ENCODE results near the gene ITGB4.

Gene ITGB4

DNA sequence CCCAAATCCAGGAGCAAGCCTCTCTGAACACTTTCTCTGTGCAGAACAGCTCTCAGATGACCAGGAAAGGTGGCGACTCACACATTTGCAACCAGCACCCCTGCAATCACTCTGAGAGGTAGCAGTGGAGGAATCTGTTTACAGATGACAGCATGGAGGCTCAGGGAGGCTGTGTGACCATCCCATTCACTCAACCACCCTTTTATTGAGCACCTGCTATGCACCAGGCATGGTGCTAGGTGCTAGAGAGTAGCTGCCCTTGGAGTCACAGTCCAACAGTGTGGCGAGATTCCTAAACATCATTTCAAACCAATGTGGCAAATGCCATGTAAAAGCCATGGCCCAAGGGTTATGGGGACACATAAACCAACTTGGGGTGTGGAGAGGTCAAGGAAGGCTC lies 1.5 kb upstream of the ITGB4 start:
- no peaks in the 10 kb centered on the region for H3K36me3 Mint-ChIP-seq

DNA sequence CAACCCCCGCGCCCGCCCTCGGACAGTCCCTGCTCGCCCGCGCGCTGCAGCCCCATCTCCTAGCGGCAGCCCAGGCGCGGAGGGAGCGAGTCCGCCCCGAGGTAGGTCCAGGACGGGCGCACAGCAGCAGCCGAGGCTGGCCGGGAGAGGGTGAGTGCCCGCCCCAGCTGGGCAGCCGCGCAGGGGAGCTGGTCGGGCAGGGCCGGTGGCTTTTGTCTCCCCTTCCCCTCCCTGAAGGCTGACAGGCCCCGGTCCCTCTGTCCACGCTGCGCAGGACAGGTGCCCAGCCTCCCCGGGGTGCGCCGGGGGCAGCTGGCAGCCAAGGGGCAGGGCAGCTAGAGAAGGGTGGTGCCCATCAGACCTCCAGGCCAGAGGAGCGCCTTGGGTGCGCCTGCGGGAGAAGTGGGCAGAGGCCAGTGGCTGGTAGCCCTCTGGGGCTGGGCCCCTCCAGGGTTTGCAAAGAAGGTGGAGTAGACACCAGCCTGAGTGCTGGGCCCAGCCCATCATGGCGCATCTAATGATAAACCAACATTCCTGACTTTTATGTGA lies 278 bp downstream of the ITGB4 start:
- H3K36me3 Mint-ChIP-seq = no peaks in the 10 kb centered on the region

More for the DNA sequence above, 1.5 kb upstream of the ITGB4 start:
- ATAC-seq = no peak
- peak overlapping the region; percentile 72 for H3K4me3 Mint-ChIP-seq
- H3K27ac Mint-ChIP-seq = no peak overlapping the region
- H3K9me3 Mint-ChIP-seq = no peaks in the 10 kb centered on the region
- peaks cover 8% of the 10 kb centered on the region for H3K4me1 Mint-ChIP-seq
- H3K27me3 Mint-ChIP-seq = peaks cover 35% of the 10 kb centered on the region

DNA sequence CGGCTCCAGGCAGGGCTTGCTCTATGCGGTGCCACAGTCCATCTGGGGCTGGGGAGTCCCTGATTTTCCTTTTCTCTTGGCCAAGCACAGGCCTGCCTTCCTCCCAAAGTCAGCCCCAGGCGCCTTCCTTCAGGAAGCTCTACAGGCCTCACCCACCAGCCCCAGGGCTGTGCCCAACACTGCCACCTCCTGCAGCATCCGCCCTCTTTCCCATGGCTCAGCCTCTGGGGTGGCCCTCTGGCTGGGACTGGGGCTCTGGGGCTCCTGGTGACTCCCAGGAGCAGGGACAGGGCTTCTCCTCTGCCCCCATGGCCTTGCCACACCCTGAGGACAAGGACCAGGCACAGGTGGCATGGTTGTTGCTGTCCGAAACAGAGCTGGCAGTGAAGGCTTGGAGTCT lies 817 bp downstream of the ITGB4 start:
- ATAC-seq = no peak
- H3K36me3 Mint-ChIP-seq = no peaks in the 10 kb centered on the region
- peak overlapping the region; percentile 39 for H3K4me3 Mint-ChIP-seq
- H3K27ac Mint-ChIP-seq = peak overlapping the region; percentile 19
- no peaks in the 10 kb centered on the region for H3K9me3 Mint-ChIP-seq
- peaks cover 22% of the 10 kb centered on the region for H3K27me3 Mint-ChIP-seq
- peaks cover 8% of the 10 kb centered on the region for H3K4me1 Mint-ChIP-seq

More for the DNA sequence above, 278 bp downstream of the ITGB4 start:
- peak; percentile 2 for ATAC-seq
- Mint-ChIP-seq H3K27ac (peak overlapping the region; percentile 19), H3K27me3 (peaks cover 27% of the 10 kb centered on the region), H3K9me3 (no peaks in the 10 kb centered on the region), H3K4me1 (peaks cover 8% of the 10 kb centered on the region), H3K4me3 (peak overlapping the region; percentile 39)

DNA sequence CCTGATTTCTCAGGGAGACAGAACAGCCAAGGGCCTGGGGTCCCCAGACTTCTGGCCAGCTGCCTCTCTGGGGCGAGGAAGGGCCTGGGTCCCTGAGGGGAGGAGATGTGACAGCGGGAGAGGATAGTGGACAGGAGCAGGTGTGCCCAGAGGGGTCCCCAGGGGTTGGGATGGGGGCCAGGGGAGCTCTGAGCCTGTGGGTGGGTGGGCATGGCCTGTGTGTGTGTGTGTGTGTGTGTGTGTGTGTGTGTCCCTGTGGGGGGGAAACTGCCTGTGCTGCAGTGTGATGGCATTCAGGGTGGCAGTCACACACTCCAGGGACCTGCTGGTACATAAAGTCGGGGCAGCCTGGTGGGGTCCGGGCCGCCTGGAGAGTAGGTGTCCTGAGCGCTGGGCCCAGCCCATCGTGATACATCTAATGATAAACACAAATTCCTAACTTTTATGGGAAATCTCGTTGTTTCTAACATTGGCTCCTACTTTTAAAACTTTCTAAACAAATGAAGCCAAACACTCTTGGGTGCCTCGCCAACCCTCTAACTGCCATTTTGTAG lies 1.4 kb downstream of the ITGB4 start:
- no peak for ATAC-seq
- peak overlapping the region; percentile 19 for H3K27ac Mint-ChIP-seq
- no peaks in the 10 kb centered on the region for H3K9me3 Mint-ChIP-seq
- H3K4me3 Mint-ChIP-seq = no peak overlapping the region
- peaks cover 17% of the 10 kb centered on the region for H3K27me3 Mint-ChIP-seq
- no peaks in the 10 kb centered on the region for H3K36me3 Mint-ChIP-seq
- H3K4me1 Mint-ChIP-seq = peaks cover 8% of the 10 kb centered on the region

DNA sequence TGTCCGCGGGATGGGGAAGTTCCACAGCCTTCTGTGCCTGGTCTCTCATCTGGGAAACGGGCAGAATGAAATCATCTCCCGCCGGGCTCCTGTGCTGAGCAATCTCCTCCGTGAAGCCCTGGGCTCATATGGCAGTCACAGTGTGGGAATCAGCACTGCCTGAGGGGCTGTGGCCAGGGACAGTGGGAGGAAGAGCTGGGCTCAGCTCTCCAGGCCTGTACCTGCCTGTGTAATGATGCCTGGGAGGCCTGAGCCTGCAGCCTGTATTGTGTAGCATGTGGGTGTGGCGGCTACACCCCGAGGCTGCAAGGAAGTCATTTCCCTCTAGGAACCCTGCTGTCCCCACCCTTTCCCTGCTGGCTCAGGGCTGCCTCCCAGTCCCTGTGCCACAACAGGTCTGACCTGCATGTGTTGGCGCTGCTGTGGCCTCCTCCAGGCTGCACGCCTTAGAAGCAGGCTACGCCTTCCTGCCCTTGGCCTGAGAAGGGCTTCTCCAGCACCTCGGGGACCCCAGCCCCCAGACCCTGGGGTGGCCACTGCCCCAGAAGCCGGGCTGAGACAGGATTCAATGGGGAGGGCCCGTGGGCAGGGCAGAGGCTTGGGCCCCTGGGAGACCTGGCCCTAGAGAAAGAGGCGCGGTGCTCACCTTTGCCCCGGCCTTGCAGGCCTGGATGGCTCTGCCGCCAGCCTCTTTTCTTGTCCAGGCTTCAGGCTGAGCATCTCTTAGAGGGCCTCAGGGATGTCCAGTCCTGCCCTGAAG lies 2.1 kb downstream of the ITGB4 start:
- Mint-ChIP-seq H3K4me3 (no peak overlapping the region), H3K9me3 (no peaks in the 10 kb centered on the region), H3K27ac (no peak overlapping the region)

DNA sequence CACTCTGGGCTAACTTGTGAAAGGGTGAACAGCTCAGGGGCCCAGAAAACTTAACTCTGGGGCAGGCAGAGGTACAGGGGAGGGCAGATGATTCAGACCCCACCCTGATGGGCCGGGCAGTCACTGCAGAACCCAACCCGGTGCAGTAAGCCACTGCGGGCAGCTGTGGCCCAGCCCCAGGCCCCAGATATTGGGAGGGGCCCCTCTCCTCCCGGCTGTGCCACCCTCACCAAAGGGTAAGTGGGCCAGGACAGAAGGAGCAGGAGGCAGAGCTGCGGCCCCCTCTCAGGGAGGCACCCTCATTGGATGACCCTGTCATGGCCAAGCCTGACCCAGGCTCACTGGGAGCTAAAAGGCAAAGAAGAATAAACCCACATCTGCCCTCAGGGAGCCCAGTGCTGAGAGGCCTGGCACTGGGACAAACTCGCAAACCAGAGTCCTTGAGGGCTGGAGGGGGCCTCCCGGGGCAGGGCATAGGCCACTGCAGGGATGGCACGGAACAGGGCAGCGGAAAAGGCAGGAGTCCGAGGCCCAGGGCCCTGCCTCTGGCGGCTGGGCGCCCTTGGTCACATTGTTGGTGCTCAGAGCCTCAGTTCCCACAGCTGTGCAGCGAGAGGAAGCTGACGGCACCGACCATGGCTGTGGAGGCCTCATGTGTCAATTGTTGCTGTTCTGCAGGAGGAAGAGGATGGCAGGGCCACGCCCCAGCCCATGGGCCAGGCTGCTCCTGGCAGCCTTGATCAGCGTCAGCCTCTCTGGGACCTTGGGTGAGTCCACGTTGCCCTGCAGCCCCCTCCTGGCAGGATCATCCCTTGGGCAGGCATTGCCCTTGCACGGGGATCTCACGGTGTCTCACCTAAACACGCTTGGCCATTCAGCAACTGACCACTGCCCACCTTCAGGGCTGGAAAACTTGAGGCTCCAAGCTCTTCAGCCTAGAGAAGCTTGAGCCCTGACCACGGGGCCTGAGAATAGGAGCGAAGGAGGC lies 3.1 kb downstream of the ITGB4 start:
- H3K4me3 Mint-ChIP-seq = no peak overlapping the region
- no peak for ATAC-seq
- peaks cover 17% of the 10 kb centered on the region for H3K27me3 Mint-ChIP-seq
- no peak overlapping the region for H3K27ac Mint-ChIP-seq
- H3K9me3 Mint-ChIP-seq = no peaks in the 10 kb centered on the region
- no peaks in the 10 kb centered on the region for H3K36me3 Mint-ChIP-seq
- H3K4me1 Mint-ChIP-seq = peaks cover 8% of the 10 kb centered on the region

More for the DNA sequence above, 2.1 kb downstream of the ITGB4 start:
- ATAC-seq = no peak
- H3K36me3 Mint-ChIP-seq = no peaks in the 10 kb centered on the region
- H3K27me3 Mint-ChIP-seq = peaks cover 17% of the 10 kb centered on the region
- H3K4me1 Mint-ChIP-seq = peaks cover 8% of the 10 kb centered on the region

DNA sequence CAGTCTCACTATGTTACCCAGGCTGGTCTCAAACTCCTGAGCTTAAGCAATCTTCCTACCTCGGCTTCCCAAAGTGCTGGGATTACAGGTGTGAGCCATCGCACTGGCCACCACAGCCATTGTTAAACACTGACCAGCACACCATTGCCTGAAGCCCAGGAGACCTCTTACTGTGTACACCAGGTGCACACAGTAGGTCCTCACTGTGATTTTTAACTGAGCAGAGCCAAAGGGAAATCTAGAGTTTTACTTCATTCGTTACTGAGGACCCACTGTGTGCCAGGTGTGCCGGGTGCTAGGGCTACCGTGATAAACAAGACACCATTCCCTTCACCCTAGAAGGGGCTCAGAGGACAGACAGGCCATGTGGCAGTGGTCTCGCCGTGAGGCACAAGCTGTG lies 4.2 kb downstream of the ITGB4 start:
- H3K36me3 Mint-ChIP-seq = no peaks in the 10 kb centered on the region
- no peak overlapping the region for H3K27ac Mint-ChIP-seq
- no peak overlapping the region for H3K4me3 Mint-ChIP-seq
- no peak for ATAC-seq
- peaks cover 10% of the 10 kb centered on the region for H3K27me3 Mint-ChIP-seq
- peaks cover 3% of the 10 kb centered on the region for H3K4me1 Mint-ChIP-seq
- H3K9me3 Mint-ChIP-seq = no peaks in the 10 kb centered on the region

DNA sequence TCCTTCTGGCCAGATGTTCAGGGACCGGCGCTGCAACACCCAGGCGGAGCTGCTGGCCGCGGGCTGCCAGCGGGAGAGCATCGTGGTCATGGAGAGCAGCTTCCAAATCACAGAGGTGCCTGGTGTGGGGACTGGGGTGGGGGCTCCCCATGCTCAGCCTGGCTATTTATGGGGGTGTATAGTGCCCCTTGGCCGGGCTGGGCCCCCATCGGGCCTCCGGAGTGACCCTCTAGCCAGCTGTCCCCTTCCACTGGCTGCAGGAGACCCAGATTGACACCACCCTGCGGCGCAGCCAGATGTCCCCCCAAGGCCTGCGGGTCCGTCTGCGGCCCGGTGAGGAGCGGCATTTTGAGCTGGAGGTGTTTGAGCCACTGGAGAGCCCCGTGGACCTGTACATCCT lies 6.1 kb downstream of the ITGB4 start:
- ATAC-seq = no peak
- Mint-ChIP-seq H3K4me3 (no peak overlapping the region), H3K4me1 (no peaks in the 10 kb centered on the region), H3K36me3 (no peaks in the 10 kb centered on the region), H3K9me3 (no peaks in the 10 kb centered on the region), H3K27me3 (peaks cover 2% of the 10 kb centered on the region), H3K27ac (no peak overlapping the region)

DNA sequence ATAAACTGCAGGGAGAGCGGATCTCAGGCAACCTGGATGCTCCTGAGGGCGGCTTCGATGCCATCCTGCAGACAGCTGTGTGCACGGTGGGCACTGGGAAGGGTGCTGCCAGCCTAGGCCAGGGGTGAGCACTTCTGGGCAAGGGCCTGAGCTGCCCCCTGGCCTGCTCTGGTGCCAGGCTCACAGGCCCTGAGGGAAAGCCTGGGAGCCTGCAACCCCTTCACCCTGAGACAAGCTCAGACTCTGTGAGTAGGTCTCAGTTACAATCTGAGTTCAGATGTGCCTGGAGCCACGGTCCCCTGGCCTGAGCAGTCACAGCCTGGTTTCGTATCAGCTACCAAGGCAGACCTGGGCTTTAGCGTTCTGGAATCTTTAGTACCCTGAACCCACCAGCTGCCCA lies 8.1 kb downstream of the ITGB4 start:
- no peaks in the 10 kb centered on the region for H3K9me3 Mint-ChIP-seq
- no peaks in the 10 kb centered on the region for H3K27me3 Mint-ChIP-seq
- no peak overlapping the region for H3K27ac Mint-ChIP-seq
- H3K4me3 Mint-ChIP-seq = no peak overlapping the region
- no peaks in the 10 kb centered on the region for H3K36me3 Mint-ChIP-seq
- ATAC-seq = no peak
- H3K4me1 Mint-ChIP-seq = peaks cover 4% of the 10 kb centered on the region

DNA sequence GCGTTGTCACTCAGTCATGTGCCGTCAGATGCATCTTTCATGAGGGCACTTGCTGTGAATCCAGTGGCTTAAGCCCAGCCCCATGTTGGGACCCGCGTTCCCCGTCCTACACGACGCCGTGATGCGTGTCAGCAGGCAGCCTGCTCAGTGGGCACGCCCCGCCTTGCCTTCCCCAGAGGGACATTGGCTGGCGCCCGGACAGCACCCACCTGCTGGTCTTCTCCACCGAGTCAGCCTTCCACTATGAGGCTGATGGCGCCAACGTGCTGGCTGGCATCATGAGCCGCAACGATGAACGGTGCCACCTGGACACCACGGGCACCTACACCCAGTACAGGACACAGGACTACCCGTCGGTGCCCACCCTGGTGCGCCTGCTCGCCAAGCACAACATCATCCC lies 8.8 kb downstream of the ITGB4 start:
- Mint-ChIP-seq H3K9me3 (no peaks in the 10 kb centered on the region), H3K27ac (no peak overlapping the region), H3K4me3 (no peak overlapping the region), H3K27me3 (no peaks in the 10 kb centered on the region), H3K36me3 (no peaks in the 10 kb centered on the region), H3K4me1 (peaks cover 9% of the 10 kb centered on the region)
- ATAC-seq = no peak

DNA sequence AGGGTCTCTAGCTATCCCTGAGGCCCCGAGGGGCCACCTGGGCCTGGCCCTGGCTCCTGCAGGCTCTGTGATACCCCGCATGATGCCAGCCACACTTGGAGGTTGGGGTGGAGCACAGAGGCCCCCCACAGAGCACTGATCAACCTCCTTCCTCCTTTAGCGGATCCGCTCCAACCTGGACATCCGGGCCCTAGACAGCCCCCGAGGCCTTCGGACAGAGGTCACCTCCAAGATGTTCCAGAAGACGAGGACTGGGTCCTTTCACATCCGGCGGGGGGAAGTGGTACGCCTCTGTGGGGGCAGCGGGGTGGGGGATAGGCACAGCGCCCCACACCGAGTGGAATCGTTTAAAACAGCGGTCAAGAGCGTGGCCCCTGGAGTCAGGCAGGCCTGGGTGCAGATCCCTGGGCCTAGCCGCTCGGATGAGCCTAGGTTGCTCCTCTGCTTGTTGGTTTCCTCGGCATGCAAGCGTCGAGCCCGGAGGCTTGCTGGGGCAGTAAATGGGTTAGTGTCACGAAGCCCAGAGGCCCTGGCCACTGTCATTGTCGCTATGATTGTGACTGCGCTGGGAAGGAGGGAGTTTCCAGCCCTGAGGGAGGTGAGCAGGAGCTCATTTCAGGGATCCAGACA lies 9.9 kb downstream of the ITGB4 start:
- no peak overlapping the region for H3K27ac Mint-ChIP-seq
- no peaks in the 10 kb centered on the region for H3K9me3 Mint-ChIP-seq
- H3K4me3 Mint-ChIP-seq = no peak overlapping the region
- no peaks in the 10 kb centered on the region for H3K27me3 Mint-ChIP-seq
- no peak for ATAC-seq
- H3K36me3 Mint-ChIP-seq = no peaks in the 10 kb centered on the region
- peaks cover 9% of the 10 kb centered on the region for H3K4me1 Mint-ChIP-seq

DNA sequence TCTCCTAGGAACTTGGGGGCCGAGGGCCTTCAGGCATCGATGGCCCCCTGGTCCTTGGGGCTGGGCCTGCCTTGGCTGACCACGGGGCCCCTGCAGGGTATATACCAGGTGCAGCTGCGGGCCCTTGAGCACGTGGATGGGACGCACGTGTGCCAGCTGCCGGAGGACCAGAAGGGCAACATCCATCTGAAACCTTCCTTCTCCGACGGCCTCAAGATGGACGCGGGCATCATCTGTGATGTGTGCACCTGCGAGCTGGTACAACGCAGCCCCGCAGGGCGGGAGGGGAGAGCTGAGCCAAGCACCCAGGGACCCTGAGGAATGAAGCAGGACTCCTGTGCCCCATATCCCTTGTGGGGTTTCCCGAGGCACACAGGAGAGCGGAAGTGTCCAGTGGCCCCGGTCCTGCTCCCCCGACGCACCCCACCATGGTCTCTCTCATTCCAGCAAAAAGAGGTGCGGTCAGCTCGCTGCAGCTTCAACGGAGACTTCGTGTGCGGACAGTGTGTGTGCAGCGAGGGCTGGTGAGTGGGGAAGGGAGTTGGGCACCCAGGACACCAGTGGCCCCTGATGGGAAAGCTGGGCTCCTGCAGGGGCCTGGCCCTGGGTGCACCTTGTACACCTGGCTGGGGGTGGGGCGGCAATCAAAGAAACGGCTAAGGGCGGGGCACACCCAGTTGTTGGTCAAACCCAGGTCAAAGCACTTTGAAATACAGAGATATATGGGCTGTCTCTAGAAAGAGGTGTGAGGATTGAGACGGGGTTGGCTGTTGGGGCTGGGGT lies 10.6 kb downstream of the ITGB4 start:
- no peak for ATAC-seq
- H3K4me3 Mint-ChIP-seq = no peak overlapping the region
- H3K27ac Mint-ChIP-seq = no peak overlapping the region
- H3K9me3 Mint-ChIP-seq = no peaks in the 10 kb centered on the region
- H3K4me1 Mint-ChIP-seq = peaks cover 9% of the 10 kb centered on the region
- H3K27me3 Mint-ChIP-seq = no peaks in the 10 kb centered on the region
- H3K36me3 Mint-ChIP-seq = no peaks in the 10 kb centered on the region

DNA sequence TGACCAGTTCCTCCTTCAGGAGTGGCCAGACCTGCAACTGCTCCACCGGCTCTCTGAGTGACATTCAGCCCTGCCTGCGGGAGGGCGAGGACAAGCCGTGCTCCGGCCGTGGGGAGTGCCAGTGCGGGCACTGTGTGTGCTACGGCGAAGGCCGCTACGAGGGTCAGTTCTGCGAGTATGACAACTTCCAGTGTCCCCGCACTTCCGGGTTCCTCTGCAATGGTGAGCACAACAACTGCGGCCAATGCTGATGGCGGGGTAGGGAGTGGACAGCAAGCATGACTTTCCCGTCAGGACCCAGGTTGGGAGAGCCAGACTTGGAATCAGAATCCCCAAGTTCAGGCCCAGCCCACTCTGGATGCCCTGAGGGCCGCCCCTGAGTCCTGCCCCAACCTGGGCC lies 12.2 kb downstream of the ITGB4 start:
- Mint-ChIP-seq H3K4me3 (no peak overlapping the region), H3K27me3 (no peaks in the 10 kb centered on the region), H3K9me3 (no peaks in the 10 kb centered on the region), H3K4me1 (peaks cover 18% of the 10 kb centered on the region), H3K27ac (no peak overlapping the region), H3K36me3 (no peaks in the 10 kb centered on the region)
- ATAC-seq = no peak

DNA sequence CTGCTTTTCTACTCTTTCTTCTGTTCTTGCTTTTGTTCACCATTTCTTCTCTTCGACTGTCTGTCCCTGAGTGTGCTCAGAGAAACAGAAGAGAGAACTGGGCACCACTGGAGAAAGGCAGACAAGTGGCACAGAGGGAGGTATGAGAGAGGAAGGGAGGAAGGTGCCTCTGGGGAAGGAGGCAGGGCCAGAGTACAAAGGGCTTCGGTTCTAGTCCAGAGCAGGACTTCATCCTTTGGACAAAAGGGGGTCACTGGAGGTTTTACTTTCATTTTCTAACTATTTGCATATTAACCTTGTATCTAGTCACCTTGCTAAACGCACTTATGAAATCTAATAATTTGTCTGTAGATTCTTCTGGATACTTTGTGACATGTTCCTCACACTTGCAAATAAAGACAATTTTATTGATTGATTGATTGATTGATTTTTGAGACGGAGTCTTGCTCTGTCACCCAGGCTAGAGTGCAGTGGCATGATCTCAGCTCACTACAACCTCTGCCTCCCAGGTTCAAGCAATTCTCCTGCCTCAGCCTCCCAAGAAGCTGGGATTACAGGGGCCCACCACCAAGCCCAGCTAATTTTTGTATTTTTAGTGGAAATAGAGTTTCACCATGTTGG lies 13.5 kb downstream of the ITGB4 start:
- peak overlapping the region; percentile 45 for H3K27ac Mint-ChIP-seq
- H3K4me3 Mint-ChIP-seq = no peak overlapping the region
- no peaks in the 10 kb centered on the region for H3K27me3 Mint-ChIP-seq
- no peaks in the 10 kb centered on the region for H3K9me3 Mint-ChIP-seq
- no peak for ATAC-seq
- H3K4me1 Mint-ChIP-seq = peaks cover 19% of the 10 kb centered on the region
- H3K36me3 Mint-ChIP-seq = no peaks in the 10 kb centered on the region
